Right ventricle myocardium inferior (tissue), 1 donor: Measurements from ENCODE around the gene GRIK3. TPM values are rescaled to one million over a fixed set of nuclear protein-coding genes. Genes with fewer than 3 reads are reported as not detected.

Experiments used
- ATAC-seq: fragments of 200-7000 bp; cut with Tn5 transposase; one replicate; pipeline ENCODE4 v1.9.1; 2020; ENCODE audit warnings: mild to moderate bottlenecking, moderate library complexity
- DNase-seq: peaks from one replicate; pipeline ENCODE4 v3.0.0; 2021; ENCODE audit errors: missing footprints
- intact Hi-C: fragments of 100-400 bp; cut with DNase I; formaldehyde crosslinking; loops from one replicate; pipeline ENCODE4 v1.11.0; 2022
- total RNA-seq: library from RNA; stranded (reverse); fragmentation: NEBNext Ultra II Directional; extraction: Animal tissue kit (Norgen Biotek cat#: 25700); gene quantifications from one replicate; pipeline ENCODE4 v1.2.1, GENCODE V29; 2021
- donor health status: DM: no; HTN: yes; CAD: no; lungs with severe emphysema.

Gene GRIK3
- total RNA-seq, 1 donor from 2014 or later = 0.65 TPM

DNA sequence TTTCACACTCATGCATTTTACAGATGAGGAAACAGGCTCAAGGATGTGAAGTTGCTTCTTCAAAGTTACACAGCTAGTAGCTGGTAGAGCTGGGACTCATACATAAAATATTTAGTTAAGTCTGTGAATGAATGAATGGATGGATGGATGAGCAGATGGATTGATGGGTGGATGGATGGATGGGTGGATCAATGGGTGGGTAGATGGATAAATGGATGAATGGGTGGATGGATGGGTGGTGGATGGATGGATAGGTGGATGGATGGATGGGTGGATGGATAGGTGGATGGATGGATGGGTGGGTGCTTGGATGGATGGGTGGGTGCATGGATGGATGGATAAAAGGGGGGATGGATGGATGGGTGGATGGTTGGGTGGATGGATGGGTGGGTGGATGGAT is 240.9 kb downstream of the GRIK3 start:
- no peak for ATAC-seq
- intact Hi-C loops = no loop called here
- DNase-seq = no peak

GRCh38 chr1:36792292-36792691 is 242.0 kb downstream of the GRIK3 start:
- ATAC-seq (no peak), DNase-seq (peak; percentile 14)
- intact Hi-C loops = no loop called here

DNA sequence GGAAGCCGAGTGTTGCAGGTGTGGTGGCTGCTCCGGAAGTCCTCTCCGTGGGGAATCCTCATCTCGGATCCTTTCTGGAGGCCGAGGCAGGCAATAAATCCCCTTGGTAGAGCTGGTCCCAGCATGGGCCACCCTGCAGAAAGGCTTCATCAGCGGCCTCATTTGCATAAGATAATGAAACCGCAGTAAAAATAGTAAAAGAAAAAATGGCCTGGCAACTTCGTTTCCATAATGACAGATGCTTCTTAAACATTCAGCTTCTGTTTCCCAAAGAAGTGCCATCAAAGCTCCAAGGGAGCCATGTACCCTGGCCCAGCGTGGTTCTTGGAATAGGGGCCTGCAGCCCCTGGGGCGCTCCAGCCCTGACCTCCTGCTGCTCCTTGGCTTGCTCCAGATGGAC is 244.1 kb downstream of the GRIK3 start:
- no peak for ATAC-seq
- intact Hi-C loops = no loop called here
- DNase-seq = no peak

DNA sequence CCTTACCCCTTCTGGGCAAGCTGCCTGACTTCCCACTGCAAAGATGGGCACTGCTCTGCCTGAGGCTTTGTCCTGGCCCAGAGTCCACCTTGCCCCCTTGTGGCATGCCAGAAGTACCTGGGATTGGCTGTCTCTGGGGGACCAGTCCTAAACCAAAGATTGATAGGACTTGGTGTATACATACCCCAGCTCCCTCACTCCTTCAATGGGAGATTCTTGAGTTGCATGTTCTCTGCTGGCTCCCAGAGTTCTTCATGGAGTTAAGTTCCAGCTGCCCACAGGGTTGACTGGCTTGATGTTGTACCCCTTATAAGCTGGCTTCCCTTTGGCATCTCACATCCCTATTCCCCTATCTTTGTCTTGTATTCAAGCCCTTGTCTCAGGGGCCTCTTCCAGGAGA is 244.8 kb downstream of the GRIK3 start:
- DNase-seq = no peak
- no peak for ATAC-seq
- intact Hi-C loops = no loop called here

GRCh38 chr1:36787312-36787913 is 246.9 kb downstream of the GRIK3 start:
- ATAC-seq (no peak), DNase-seq (no peak)
- intact Hi-C loops = no loop called here

GRCh38 chr1:36786425-36786824 is 247.9 kb downstream of the GRIK3 start:
- intact Hi-C loops = no loop called here
- ATAC-seq (no peak), DNase-seq (no peak)

GRCh38 chr1:36784147-36784859 is 250.0 kb downstream of the GRIK3 start:
- ATAC-seq = no peak
- intact Hi-C loops = no loop called here
- DNase-seq = no peak

DNA sequence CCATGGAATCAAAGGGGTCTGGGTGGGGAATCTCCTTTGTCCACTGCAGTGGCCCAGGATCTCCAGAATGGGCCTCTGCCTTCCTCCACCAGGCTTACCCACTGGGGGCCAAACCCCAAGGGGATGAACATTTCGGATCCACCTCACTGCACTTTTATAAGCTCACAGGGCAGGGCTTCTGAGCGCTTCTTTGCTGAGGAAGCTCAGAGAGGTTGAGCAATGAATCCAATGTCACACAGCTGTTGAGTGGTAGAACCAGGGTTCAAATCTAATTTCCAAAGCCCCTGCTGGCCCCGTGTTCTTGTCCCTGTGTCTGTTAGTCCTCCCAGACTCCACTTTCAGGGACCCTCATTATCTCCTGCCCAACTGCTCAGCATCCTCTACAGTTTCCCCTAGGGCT is 250.8 kb downstream of the GRIK3 start:
- intact Hi-C loops = no loop called here
- ATAC-seq = no peak

DNA sequence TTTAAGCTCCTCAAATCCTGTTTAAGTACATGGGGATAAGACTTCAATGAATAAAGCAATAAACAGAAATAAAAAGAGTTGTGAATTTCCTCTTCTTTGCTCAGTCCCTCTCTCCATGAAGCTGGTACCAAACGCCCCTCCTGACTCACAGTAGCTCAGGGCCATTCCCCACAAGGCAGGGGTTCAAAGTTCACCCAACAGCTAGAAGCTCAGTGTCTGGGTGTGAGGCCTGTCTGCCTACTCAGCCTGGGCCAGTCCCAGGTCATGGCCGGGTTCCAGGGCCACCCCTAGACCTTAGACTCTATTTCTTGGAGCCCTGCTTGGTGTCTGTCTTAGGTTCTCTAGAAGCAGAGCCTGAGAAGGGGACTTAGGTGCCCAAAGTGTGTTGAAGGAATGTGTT is 251.5 kb downstream of the GRIK3 start:
- ATAC-seq (no peak), DNase-seq (no peak)
- intact Hi-C loops = no loop called here

More for the DNA sequence above, 250.8 kb downstream of the GRIK3 start:
- DNase-seq = no peak

DNA sequence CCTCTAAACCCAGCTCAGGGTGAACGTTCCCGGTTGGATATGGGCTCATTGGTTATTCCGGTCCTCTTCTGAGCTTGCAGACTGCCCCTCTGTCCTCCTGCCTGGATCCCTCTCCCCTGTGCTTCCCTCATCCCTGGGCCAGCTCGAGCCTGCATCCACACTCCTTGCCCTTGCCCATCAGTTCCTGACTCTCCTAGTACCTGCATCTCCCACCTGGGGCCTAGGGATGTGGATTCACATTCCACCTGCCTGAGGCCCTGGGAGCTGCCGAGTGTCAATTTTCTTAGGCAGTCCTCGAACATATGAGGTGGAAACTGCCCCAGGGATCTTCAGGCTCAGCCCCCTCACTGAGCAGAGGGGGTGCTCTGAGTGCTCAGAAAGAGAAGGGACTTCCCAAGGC is 252.2 kb downstream of the GRIK3 start:
- ATAC-seq (no peak), DNase-seq (no peak)
- intact Hi-C loops = no loop called here

GRCh38 chr1:36781098-36781497 is 253.2 kb downstream of the GRIK3 start:
- ATAC-seq (no peak), DNase-seq (no peak)
- intact Hi-C loops = no loop called here

GRCh38 chr1:36778740-36779139 is 255.6 kb downstream of the GRIK3 start:
- DNase-seq (no peak), ATAC-seq (no peak)
- intact Hi-C loops = no loop called here

DNA sequence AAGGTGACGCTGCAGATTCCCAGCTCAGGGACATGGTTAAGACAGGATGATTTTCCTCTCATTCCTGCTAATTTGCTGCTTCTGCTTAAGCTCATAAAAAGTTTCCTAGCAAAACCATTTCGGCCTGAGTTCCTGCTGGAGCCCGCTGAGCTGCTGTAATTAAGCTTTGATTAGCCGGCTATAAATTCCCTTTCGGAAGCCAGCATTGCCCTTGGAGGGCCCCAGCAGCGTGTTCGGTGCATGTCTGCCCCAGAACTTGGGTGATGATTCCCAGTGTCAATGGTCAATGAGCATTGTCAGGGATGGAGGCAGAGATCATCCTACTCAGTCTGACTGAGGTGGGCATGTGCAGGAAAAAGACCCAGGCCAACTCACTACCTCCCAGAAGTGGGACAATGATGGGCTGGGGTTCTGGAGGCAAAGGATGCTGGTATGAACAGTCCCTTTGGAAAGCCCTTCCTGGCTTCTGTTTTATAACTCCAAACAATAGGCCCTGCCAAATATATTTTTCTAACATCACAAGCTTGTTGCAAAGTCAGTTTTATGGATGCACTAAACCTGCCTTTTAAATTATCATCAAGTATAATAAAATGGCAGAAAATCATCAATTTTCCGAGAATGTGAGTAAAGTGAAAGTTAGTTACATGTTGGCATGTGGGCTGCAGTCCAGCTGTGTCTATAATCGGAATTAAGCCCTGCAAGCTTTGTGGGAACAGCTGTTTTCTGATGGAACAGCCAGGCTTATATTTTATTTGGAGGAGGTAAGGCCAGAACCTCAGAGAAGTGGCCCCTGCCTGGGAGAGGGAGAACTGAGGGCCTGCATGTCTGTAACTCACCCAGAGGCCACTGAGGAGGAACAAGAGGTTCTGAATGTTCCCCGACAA is 257.1 kb downstream of the GRIK3 start:
- intact Hi-C loops = no loop called here
- ATAC-seq (no peak), DNase-seq (no peak)

DNA sequence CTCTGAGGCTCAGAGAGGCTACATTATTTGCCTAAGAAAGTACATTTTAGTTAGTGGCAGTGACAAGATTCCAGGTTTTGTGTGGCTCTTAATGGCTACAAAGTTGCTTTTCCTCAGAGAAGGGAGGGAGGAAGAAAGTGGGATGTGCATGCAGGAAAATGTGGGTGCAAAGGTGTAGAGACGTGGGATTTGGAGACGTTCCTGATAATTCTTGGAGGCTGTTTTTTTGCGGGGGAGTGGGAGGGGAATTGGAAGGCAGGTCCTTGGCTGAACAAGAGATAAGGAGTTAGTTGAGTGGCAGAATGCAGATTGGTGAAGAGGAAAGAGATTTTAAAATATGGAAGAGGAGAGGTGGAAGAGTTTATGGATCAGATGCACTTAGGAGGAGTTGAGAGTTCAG is 258.1 kb downstream of the GRIK3 start:
- intact Hi-C loops = no loop called here
- DNase-seq (no peak), ATAC-seq (no peak)

GRCh38 chr1:36775716-36776115 is 258.6 kb downstream of the GRIK3 start:
- DNase-seq (no peak), ATAC-seq (no peak)
- intact Hi-C loops = no loop called here

- intact Hi-C loops = no loop called here
- DNase-seq (no peak), ATAC-seq (no peak)
Measured at GRCh38 chr1:36773827-36774541, 260.3 kb downstream of the GRIK3 start.

DNA sequence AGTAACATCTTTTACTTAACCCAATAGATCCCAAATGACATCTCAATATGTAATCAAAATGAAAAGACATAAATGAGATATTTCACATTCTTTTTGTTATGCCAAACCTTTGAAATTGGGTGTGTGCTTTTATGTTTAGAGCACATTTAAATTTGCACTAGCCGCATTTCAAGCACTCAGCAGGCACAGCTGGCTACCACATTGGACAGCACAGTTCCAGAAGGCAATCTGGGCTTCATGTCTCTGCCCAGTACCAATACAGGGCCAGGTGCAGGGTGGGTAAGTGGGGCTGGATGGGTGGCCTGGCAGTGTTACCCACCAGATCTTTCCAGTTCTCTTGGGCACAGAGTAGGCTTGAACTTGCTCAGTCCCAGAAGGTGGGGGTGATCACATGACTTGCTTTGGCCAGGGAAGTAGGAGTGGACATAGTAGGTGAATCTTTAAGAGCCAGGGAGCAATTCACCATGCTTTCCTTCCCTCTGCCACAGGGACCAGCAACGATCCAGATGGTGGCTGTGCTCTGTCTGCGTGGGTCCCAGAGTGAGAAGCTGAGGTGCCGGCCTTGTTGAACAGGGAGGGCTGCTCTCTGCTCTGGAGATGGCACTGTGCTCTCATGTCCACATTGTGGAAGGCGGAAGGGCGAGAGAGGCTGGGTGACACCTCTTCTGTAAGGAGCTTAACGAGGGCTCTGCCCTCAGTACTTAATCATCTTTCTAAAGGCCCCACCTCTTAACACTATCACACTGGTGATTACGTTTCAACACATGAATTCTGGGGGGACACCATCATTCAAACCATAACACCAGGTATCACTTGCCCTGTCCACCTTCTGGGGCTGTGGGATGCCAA is 261.4 kb downstream of the GRIK3 start:
- ATAC-seq (no peak), DNase-seq (no peak)
- intact Hi-C loops = no loop called here

GRCh38 chr1:36771660-36772284 is 262.5 kb downstream of the GRIK3 start:
- ATAC-seq (no peak), DNase-seq (no peak)
- intact Hi-C loops = no loop called here
